HepG2 (cell line): ENCODE measurements around the gene HNRNPA2B1. TPM values are rescaled to one million over a fixed set of nuclear protein-coding genes. Genes with fewer than 3 reads are reported as not detected.
A peak's percentile ranks its signal among the peaks of the same experiment; 100 is the strongest.

Experiments
- ATRX ChIP-seq: sonication (generic); formaldehyde crosslinking; IDR thresholded peaks from 2 replicates; pipeline ENCODE4 v1.4.0; 2020; ENCODE audit warnings: missing genetic modification reagents, borderline replicate concordance
- KDM3A ChIP-seq: IDR thresholded peaks from 2 replicates; pipeline ENCODE4 v1.6.1; 2018; ENCODE audit warnings: low read depth, missing compliant biosample characterization
- MTF2 ChIP-seq: sonication (generic); formaldehyde crosslinking; IDR thresholded peaks from 2 replicates; pipeline ENCODE4 v1.5.0; 2020; ENCODE audit warnings: missing genetic modification reagents, borderline replicate concordance
- MXD4 ChIP-seq: IDR thresholded peaks from 2 replicates; pipeline ENCODE4 v1.6.1; 2016; ENCODE audit warnings: mild to moderate bottlenecking, missing biosample characterization, missing genetic modification reagents
- PLRG1 ChIP-seq: fragments of 450-650 bp; conservative IDR thresholded peaks from 2 replicates; pipeline ENCODE4 v1.6.1; 2016
- PPARG ChIP-seq: conservative IDR thresholded peaks from 2 replicates; pipeline ENCODE4 v1.6.1; 2016; ENCODE audit warnings: missing biosample characterization, missing genetic modification reagents
- SNRNP70 ChIP-seq: fragments of 200-400 bp; formaldehyde crosslinking; IDR thresholded peaks from 2 replicates; pipeline ENCODE4 v1.6.1; 2017; ENCODE audit warnings: mild to moderate bottlenecking, low read depth, low read length, moderate library complexity
- SOX6 ChIP-seq, 2 experiments: fragments of 450-650 bp in 1 of 2; sonication (generic) in 1 of 2; formaldehyde crosslinking in 1 of 2; IDR thresholded peaks; 2 replicates each; pipeline versions ENCODE4 v1.4.0 to v1.6.1; 2017 to 2020; ENCODE audit warnings: antibody characterized with exemption in 1 of 2, mild to moderate bottlenecking in 1 of 2, missing genetic modification reagents in 1 of 2
- SP140L ChIP-seq: sonication (generic); formaldehyde crosslinking; IDR thresholded peaks from 2 replicates; pipeline ENCODE4 v1.4.0; 2020; ENCODE audit warnings: missing genetic modification reagents, borderline replicate concordance
- ZEB1 ChIP-seq: IDR thresholded peaks from 2 replicates; pipeline ENCODE4 v1.6.1; 2012; ENCODE audit warnings: mild to moderate bottlenecking, low read depth, inconsistent platforms; ENCODE audit not compliant: insufficient replicate concordance
- ZNF12 ChIP-seq: sonication (generic); formaldehyde crosslinking; IDR thresholded peaks from 2 replicates; pipeline ENCODE4 v1.5.0; 2020; ENCODE audit warnings: missing genetic modification reagents
- ZNF121 ChIP-seq: sonication (generic); formaldehyde crosslinking; IDR thresholded peaks from 2 replicates; pipeline ENCODE4 v1.5.0; 2020; ENCODE audit warnings: mild to moderate bottlenecking, missing genetic modification reagents
- ZNF468 ChIP-seq: sonication (generic); formaldehyde crosslinking; IDR thresholded peaks from 2 replicates; pipeline ENCODE4 v1.8.0; 2022; ENCODE audit warnings: mild to moderate bottlenecking, moderate library complexity, missing genetic modification reagents
- ZNF496 ChIP-seq: sonication (generic); formaldehyde crosslinking; IDR thresholded peaks from 2 replicates; pipeline ENCODE4 v1.8.1; 2023; ENCODE audit warnings: mild to moderate bottlenecking, moderate library complexity, missing genetic modification reagents; ENCODE audit not compliant: insufficient replicate concordance
- ZNF704 ChIP-seq: sonication (generic); formaldehyde crosslinking; IDR thresholded peaks from 2 replicates; pipeline ENCODE4 v1.8.1; 2023; ENCODE audit warnings: mild to moderate bottlenecking, inconsistent platforms, moderate library complexity, missing genetic modification reagents, borderline replicate concordance
- ZNF766 ChIP-seq: sonication (generic); formaldehyde crosslinking; IDR thresholded peaks from 2 replicates; pipeline ENCODE4 v1.5.0; 2020; ENCODE audit warnings: missing genetic modification reagents, borderline replicate concordance
- polyA plus RNA-seq, 8 experiments: library from polyadenylated mRNA; depleted of rRNA in 3 of 8; stranded (reverse) in 7 of 8; unstranded in 1 of 8; fragments of >200 nt; fragmentation: Illumina TruSeq in 4 of 8; extraction: Trizol in 4 of 8; gene quantifications; 2 replicates each; pipeline versions ENCODE4 v1.2.1 to v1.2.3, GENCODE V29; 2011 to 2016; ENCODE audit warnings: low read depth in 4 of 8, missing spikeins in 1 of 8, mixed read lengths in 1 of 8; ENCODE audit not compliant: insufficient read depth in 1 of 8
- total RNA-seq, 5 experiments: library from RNA; depleted of rRNA; stranded (reverse); fragments of >200 nt; fragmentation: Illumina TruSeq; extraction: Trizol; gene quantifications; 2 replicates each; pipeline ENCODE4 v1.2.3, GENCODE V29; 2016; ENCODE audit warnings: low read depth in 1 of 5
- TF ChIP-seq, protein P1 (sequence below): sonication (generic); formaldehyde crosslinking; conservative IDR thresholded peaks from 2 replicates; pipeline ENCODE4 v1.8.0; 2022; ENCODE audit warnings: mild to moderate bottlenecking, moderate library complexity, missing genetic modification reagents
- TF ChIP-seq, protein P2 (sequence below): sonication (generic); formaldehyde crosslinking; IDR thresholded peaks from 2 replicates; pipeline ENCODE4 v1.4.0; 2020; ENCODE audit warnings: missing genetic modification reagents
- TF ChIP-seq, protein P3 (sequence below): sonication (generic); formaldehyde crosslinking; IDR thresholded peaks from 2 replicates; pipeline ENCODE4 v1.4.0; 2020; ENCODE audit warnings: missing genetic modification reagents, mild to moderate bottlenecking, borderline replicate concordance

The HNRNPA2B1 gene
- total and polyA plus RNA-seq, 2 of the 13 experiments (the other 11 are each of a cell fraction or from before 2014, with no cell fraction given) = 193 to 412 TPM

DNA sequence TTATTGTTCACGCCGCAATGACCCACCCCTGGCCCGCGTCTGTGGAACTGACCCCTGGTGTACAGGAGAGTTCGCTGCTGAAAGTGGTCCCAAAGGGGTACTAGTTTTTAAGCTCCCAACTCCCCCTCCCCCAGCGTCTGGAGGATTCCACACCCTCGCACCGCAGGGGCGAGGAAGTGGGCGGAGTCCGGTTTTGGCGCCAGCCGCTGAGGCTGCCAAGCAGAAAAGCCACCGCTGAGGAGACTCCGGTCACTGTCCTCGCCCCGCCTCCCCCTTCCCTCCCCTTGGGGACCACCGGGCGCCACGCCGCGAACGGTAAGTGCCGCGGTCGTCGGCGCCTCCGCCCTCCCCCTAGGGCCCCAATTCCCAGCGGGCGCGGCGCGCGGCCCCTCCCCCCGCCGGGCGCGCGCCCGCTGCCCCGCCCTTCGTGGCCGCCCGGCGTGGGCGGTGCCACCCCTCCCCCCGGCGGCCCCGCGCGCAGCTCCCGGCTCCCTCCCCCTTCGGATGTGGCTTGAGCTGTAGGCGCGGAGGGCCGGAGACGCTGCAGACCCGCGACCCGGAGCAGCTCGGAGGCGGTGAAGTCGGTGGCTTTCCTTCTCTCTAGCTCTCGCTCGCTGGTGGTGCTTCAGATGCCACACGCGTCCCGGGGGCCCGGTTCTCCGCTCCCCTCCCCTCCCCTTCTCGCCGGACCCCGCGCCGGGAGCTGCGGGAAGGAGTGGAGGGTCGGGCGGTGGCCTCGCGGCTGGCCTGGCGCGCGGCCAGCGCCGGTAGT, 887 bp upstream of the HNRNPA2B1 start, which contains the start of gene CBX3 (continued):
- TF ChIP-seq, protein P1, sequence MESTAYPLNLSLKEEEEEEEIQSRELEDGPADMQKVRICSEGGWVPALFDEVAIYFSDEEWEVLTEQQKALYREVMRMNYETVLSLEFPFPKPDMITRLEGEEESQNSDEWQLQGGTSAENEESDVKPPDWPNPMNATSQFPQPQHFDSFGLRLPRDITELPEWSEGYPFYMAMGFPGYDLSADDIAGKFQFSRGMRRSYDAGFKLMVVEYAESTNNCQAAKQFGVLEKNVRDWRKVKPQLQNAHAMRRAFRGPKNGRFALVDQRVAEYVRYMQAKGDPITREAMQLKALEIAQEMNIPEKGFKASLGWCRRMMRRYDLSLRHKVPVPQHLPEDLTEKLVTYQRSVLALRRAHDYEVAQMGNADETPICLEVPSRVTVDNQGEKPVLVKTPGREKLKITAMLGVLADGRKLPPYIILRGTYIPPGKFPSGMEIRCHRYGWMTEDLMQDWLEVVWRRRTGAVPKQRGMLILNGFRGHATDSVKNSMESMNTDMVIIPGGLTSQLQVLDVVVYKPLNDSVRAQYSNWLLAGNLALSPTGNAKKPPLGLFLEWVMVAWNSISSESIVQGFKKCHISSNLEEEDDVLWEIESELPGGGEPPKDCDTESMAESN (CRISPR knock-in tag) = 0 out of 2 replicates have a peak, but pooled peaks have one; percentile 6
- TF ChIP-seq ZNF12 (CRISPR knock-in tag) (no peak), ZNF766 (no peak), SNRNP70 (no peak), SOX6 (IDR thresholded peaks at IDR 0.05) (no peak), SOX6 (CRISPR knock-in tag; IDR thresholded peaks at IDR 0.05) (no peak), KDM3A (no peak), PLRG1 (no peak), ZNF704 (CRISPR knock-in tag) (no peak), ZEB1 (no peak), SP140L (CRISPR knock-in tag) (no peak), ZNF468 (CRISPR knock-in tag) (no peak), MTF2 (no peak), ATRX (CRISPR knock-in tag) (no peak), ZNF496 (CRISPR knock-in tag) (no peak), ZNF121 (no peak), PPARG (CRISPR knock-in tag) (no peak), MXD4 (CRISPR knock-in tag) (no peak; the same call in 1 of the 2 replicates)
- TF ChIP-seq, protein P2, sequence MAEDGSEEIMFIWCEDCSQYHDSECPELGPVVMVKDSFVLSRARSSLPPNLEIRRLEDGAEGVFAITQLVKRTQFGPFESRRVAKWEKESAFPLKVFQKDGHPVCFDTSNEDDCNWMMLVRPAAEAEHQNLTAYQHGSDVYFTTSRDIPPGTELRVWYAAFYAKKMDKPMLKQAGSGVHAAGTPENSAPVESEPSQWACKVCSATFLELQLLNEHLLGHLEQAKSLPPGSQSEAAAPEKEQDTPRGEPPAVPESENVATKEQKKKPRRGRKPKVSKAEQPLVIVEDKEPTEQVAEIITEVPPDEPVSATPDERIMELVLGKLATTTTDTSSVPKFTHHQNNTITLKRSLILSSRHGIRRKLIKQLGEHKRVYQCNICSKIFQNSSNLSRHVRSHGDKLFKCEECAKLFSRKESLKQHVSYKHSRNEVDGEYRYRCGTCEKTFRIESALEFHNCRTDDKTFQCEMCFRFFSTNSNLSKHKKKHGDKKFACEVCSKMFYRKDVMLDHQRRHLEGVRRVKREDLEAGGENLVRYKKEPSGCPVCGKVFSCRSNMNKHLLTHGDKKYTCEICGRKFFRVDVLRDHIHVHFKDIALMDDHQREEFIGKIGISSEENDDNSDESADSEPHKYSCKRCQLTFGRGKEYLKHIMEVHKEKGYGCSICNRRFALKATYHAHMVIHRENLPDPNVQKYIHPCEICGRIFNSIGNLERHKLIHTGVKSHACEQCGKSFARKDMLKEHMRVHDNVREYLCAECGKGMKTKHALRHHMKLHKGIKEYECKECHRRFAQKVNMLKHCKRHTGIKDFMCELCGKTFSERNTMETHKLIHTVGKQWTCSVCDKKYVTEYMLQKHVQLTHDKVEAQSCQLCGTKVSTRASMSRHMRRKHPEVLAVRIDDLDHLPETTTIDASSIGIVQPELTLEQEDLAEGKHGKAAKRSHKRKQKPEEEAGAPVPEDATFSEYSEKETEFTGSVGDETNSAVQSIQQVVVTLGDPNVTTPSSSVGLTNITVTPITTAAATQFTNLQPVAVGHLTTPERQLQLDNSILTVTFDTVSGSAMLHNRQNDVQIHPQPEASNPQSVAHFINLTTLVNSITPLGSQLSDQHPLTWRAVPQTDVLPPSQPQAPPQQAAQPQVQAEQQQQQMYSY = no peak
- TF ChIP-seq, protein P3, sequence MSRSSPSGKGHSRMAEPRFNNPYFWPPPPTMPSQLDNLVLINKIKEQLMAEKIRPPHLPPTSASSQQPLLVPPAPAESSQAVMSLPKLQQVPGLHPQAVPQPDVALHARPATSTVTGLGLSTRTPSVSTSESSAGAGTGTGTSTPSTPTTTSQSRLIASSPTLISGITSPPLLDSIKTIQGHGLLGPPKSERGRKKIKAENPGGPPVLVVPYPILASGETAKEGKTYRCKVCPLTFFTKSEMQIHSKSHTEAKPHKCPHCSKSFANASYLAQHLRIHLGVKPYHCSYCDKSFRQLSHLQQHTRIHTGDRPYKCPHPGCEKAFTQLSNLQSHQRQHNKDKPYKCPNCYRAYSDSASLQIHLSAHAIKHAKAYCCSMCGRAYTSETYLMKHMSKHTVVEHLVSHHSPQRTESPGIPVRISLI (CRISPR knock-in tag) = no peak
